DMS79 (cell line): ENCODE data around the gene DNTT.

Source experiments
- DNase-seq: peaks from one replicate; lab custom pipeline; 2025; lab: John Stamatoyannopoulos, UW

DNTT gene

GRCh38 chr10:96377816-96378294 lies 73.6 kb downstream of the DNTT start:
- DNase-seq = no peak

GRCh38 chr10:96378741-96379140 lies 74.5 kb downstream of the DNTT start:
- no peak for DNase-seq

GRCh38 chr10:96379758-96380157 lies 75.5 kb downstream of the DNTT start:
- no peak for DNase-seq

GRCh38 chr10:96380821-96381220 lies 76.6 kb downstream of the DNTT start:
- DNase-seq = no peak

GRCh38 chr10:96384506-96384905 lies 80.3 kb downstream of the DNTT start:
- no peak for DNase-seq

- no peak for DNase-seq
Observed at GRCh38 chr10:96387161-96387560, 82.9 kb downstream of the DNTT start.

GRCh38 chr10:96387601-96388000 lies 83.4 kb downstream of the DNTT start:
- no peak for DNase-seq
